A549 (cell line): ENCODE measurements around the gene BCKDHA. TPM values are rescaled to one million over a fixed set of nuclear protein-coding genes. Genes with fewer than 3 reads are reported as not detected.

ENCODE experiments used
- ATAC-seq, 2 experiments: fragments of 200-7000 bp in 1 of 2; fragments of >200 bp in 1 of 2; cut with Nextera tagmentation in 1 of 2; cut with Tn5 transposase in 1 of 2; 3 replicates each; pipeline versions ENCODE4 v1.8.0 to v1.9.1; 2018 to 2020; ENCODE audit warnings: mild to moderate bottlenecking in 1 of 2, moderate library complexity in 1 of 2
- CTCF ChIA-PET: fragments of 300-600 bp; sonication (Branson Sonifier 250); formaldehyde crosslinking; extraction: SDS; loops from one replicate; lab custom pipeline; 2021; ENCODE audit warnings: antibody characterized with exemption, inconsistent platforms; lab: Yijun Ruan, JAX
- POLR2A ChIA-PET: fragments of 350-600 bp; formaldehyde crosslinking; extraction: SDS; loops from one replicate; lab custom pipeline; 2021; ENCODE audit warnings: antibody characterized with exemption, inconsistent platforms; lab: Yijun Ruan, JAX
- DNase-seq, 2 experiments: peaks; one replicate each; pipeline versions ENCODE4 v3.0.0 to v3.0.0-alpha.2; 2011 to 2016; ENCODE audit warnings: low read depth in 1 of 2, low spot score in 1 of 2
- FAIRE-seq: peaks from 2 replicates; lab custom pipeline; 2011; peaks lifted over from hg19 to GRCh38; lab: Jason Lieb, UNC
- H3K27ac ChIP-seq, 2 experiments: fragments of >200 bp; sonication (Bioruptor Twin); formaldehyde crosslinking; 3 replicates each; pipeline ENCODE4 v1.5.1; 2016 to 2017
- H3K4me1 ChIP-seq: fragments of >200 bp; sonication (Bioruptor Twin); formaldehyde crosslinking; 3 replicates; pipeline ENCODE4 v1.6.1; 2016
- H3K4me2 ChIP-seq: fragments of >200 bp; sonication (Bioruptor Twin); formaldehyde crosslinking; 3 replicates; pipeline ENCODE4 v1.6.1; 2016
- H3K4me3 ChIP-seq: fragments of >200 bp; sonication (Bioruptor Twin); formaldehyde crosslinking; 3 replicates; pipeline ENCODE4 v1.5.1; 2016
- H3K9me3 ChIP-seq: fragments of >200 bp; sonication (Bioruptor Twin); formaldehyde crosslinking; 3 replicates; pipeline ENCODE4 v1.6.1; 2016
- CEBPB ChIP-seq, 2 experiments: fragments of >200 bp in 1 of 2; sonication (Bioruptor Twin) in 1 of 2; formaldehyde crosslinking in 1 of 2; IDR thresholded peaks; 2 replicates each; pipeline ENCODE4 v1.6.1; 2012 to 2016
- CHD2 ChIP-seq: fragments of 150-350 bp; IDR thresholded peaks from 2 replicates; pipeline ENCODE4 v1.6.1; 2014; ENCODE audit warnings: low read length; ENCODE audit not compliant: partially characterized antibody
- FOSB ChIP-seq: fragments of 250-450 bp; sonication (Bioruptor Pico); IDR thresholded peaks from 2 replicates; pipeline ENCODE4 v1.5.0; 2020; ENCODE audit warnings: mild to moderate bottlenecking, moderate library complexity
- GATA3 ChIP-seq: IDR thresholded peaks from 2 replicates; pipeline ENCODE4 v1.6.1; 2012; ENCODE audit warnings: borderline replicate concordance
- HEYL ChIP-seq: fragments of 250-450 bp; sonication (Bioruptor Pico); IDR thresholded peaks from 2 replicates; pipeline ENCODE4 v1.8.0; 2021; ENCODE audit warnings: mild to moderate bottlenecking, moderate library complexity
- HOXB13 ChIP-seq: fragments of 250-450 bp; sonication (Bioruptor Pico); IDR thresholded peaks from 2 replicates; pipeline ENCODE4 v1.5.0; 2020; ENCODE audit warnings: low read depth, mild to moderate bottlenecking, moderate library complexity
- HOXB5 ChIP-seq: fragments of 250-450 bp; sonication (Bioruptor Pico); IDR thresholded peaks from 2 replicates; pipeline ENCODE4 v1.5.0; 2020; ENCODE audit warnings: mild to moderate bottlenecking, moderate library complexity
- NPAS2 ChIP-seq: fragments of 250-450 bp; sonication (Bioruptor Pico); IDR thresholded peaks from 2 replicates; pipeline ENCODE4 v1.8.0; 2022; ENCODE audit warnings: mild to moderate bottlenecking, moderate library complexity, borderline replicate concordance
- POLR2A ChIP-seq: IDR thresholded peaks from 2 replicates; pipeline ENCODE4 v1.6.1; 2012; ENCODE audit warnings: mild to moderate bottlenecking, low read length
- POLR2AphosphoS2 ChIP-seq: conservative IDR thresholded peaks from 2 replicates; pipeline ENCODE4 v1.6.1; 2012; ENCODE audit warnings: low read length, improper control_type of control experiment, inconsistent platforms
- TP53 ChIP-seq: fragments of 250-450 bp; sonication (Bioruptor Pico); IDR thresholded peaks from 2 replicates; pipeline ENCODE4 v1.5.0; 2021; ENCODE audit warnings: mild to moderate bottlenecking, moderate library complexity
- ZFP36 ChIP-seq: fragments of 450-650 bp; IDR thresholded peaks from 2 replicates; pipeline ENCODE4 v1.6.1; 2014; ENCODE audit warnings: borderline replicate concordance; ENCODE audit not compliant: partially characterized antibody
- WGBS: methylation state at CpG from one replicate; pipeline ENCODE4 v1.1.6; 2017; ENCODE audit errors: missing lambda C conversion rate; 5-methylcytosine and 5-hydroxymethylcytosine counted together
- polyA plus RNA-seq, 4 experiments: library from polyadenylated mRNA; depleted of rRNA in 3 of 4; stranded (reverse); fragments of >200 nt; fragmentation: RNase III in 1 of 4; extraction: RNeasy Plus Mini Kit Qiagen cat#74134 plus additional on column Dnase treatment in 1 of 4; gene quantifications; 2 replicates in 3 of 4; 3 replicates in 1 of 4; pipeline ENCODE4 v1.2.3, GENCODE V29; 2011 to 2017
- TF ChIP-seq, protein P1 (sequence below): IDR thresholded peaks from 2 replicates; pipeline ENCODE4 v1.6.1; 2012

The BCKDHA gene
- polyA plus RNA-seq, 2 of the 4 experiments (the other 2 are of a cell fraction) = 42.9 to 44.4 TPM

DNA sequence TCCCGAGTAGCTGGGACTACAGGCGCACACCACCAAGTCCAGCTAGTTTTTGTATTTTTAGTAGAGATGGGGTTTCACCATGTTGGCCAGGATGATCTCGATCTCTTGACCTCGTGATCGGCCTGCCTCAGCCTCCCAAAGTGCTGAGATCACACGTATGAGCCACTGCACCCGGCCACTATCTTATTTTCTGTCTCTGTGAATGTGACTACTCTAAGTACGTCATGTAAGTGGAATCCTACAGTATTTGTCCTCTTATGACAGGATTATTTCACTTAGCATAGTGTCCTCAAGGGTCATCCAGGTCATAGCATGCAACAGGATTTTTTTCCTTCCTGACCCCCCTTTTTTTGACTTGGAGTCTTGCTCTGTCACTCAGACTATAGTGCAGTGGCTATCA lies 26.1 kb upstream of the BCKDHA start:
- FAIRE-seq (no peak), DNase-seq (no peak), ATAC-seq (no peak)
- 95% methylated on average over 8 of the region's 8 CpGs for WGBS
- Histone ChIP-seq H3K4me3 (no peak overlapping the region), H3K9me3 (no peaks in the 10 kb centered on the region), H3K4me2 (no peak overlapping the region), H3K27ac (no peak overlapping the region)
- CTCF ChIA-PET = interaction anchor here (1.1 to 13.8 kb wide), 3 partner anchors 7 to 192 kb away, joined by 3 to 197 read pairs (median 8); partner anchors contain the start of genes B9D2 and TGFB1
- no peak for TF ChIP-seq HOXB13 (CRISPR knock-in tag)
- TF ChIP-seq HEYL (CRISPR knock-in tag) = no peak
- TF ChIP-seq CHD2 = no peak
- TF ChIP-seq GATA3 = no peak
- TF ChIP-seq, all 56 proteins: peak for 0
- POLR2A ChIA-PET = interaction anchor here (1.1 to 2.0 kb wide), 3 partner anchors 8 to 34 kb away, joined by 3 to 10 read pairs (median 8); partner anchors contain the start of gene B9D2
- H3K4me1 ChIP-seq = peaks cover 44% of the 10 kb centered on the region

DNA sequence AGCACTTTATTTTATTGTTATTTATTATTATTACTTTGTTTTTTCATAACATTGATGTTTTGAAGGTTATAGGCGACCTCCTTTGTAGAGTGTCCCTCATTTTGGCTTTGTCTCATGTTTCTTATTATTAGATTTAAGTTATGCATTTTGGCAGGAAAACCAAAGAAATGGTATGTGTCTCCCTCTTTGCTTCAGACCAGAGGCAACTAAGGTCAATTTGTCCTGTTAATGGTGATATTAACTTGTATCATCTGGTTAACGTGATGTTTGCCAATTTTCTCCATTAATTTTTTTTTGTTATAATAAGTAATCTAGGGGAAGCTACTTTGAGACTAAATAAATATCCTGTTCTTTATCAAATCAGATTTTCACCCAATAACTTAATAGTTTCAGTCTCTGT lies 25.1 kb upstream of the BCKDHA start:
- Histone ChIP-seq H3K4me1 (peaks cover 35% of the 10 kb centered on the region), H3K4me2 (no peak overlapping the region), H3K4me3 (no peak overlapping the region), H3K9me3 (no peaks in the 10 kb centered on the region), H3K27ac (no peak overlapping the region)
- no peak for DNase-seq
- CTCF ChIA-PET = interaction anchor here (0.7 to 13.8 kb wide), 4 partner anchors 8 to 51 kb away, joined by 4 to 197 read pairs (median 6); partner anchors contain the start of genes B9D2 and TGFB1
- POLR2A ChIA-PET = interaction anchor here (1.4 to 2.0 kb wide), 2 partner anchors 9 to 66 kb away, joined by 4 to 10 read pairs; partner anchors contain the start of gene B9D2
- peak; percentile 72 for FAIRE-seq
- ATAC-seq = no peak
- 73% methylated on average over 2 of the region's 2 CpGs for WGBS
- no peak for TF ChIP-seq TP53 (CRISPR knock-in tag)
- TF ChIP-seq, protein P1, sequence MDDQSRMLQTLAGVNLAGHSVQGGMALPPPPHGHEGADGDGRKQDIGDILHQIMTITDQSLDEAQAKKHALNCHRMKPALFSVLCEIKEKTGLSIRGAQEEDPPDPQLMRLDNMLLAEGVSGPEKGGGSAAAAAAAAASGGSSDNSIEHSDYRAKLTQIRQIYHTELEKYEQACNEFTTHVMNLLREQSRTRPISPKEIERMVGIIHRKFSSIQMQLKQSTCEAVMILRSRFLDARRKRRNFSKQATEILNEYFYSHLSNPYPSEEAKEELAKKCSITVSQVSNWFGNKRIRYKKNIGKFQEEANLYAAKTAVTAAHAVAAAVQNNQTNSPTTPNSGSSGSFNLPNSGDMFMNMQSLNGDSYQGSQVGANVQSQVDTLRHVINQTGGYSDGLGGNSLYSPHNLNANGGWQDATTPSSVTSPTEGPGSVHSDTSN = no peak
- TF ChIP-seq FOSB = no peak

DNA sequence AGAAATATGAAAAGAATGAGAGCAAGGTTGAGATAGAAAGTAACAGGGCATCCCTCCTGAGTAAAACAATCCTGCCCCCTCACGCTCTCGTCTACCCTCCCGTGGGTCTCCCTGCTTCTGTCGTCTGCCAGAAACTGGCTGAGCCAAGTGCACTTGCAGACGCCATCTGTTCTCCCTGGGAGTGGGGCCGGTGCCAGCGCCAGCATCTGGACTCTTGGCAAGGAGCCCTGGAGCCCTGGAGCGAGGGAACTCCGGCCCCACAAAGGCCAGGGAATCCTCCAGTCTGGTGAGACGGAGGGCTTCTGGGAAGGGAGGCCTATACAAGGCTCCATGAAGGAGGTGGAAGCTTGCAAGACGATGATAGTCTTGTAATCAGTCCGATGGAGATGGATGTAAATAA lies 23.6 kb upstream of the BCKDHA start:
- H3K9me3 ChIP-seq = no peaks in the 10 kb centered on the region
- DNase-seq (no peak), ATAC-seq (peak in 1 of 2 experiments; percentile 10; a peak in 1 of 6 replicates), FAIRE-seq (no peak)
- H3K27ac ChIP-seq = peak overlapping the region in 1 of 2 experiments; percentile 30; a peak in 2 of 6 replicates
- 58% methylated on average over 12 of the region's 12 CpGs for WGBS
- TF ChIP-seq ZFP36 (no peak), HOXB5 (CRISPR knock-in tag) (no peak)
- TF ChIP-seq, all 56 proteins: peak for 0
- Histone ChIP-seq H3K4me1 (peaks cover 20% of the 10 kb centered on the region), H3K4me2 (no peak overlapping the region), H3K4me3 (no peak overlapping the region)
- POLR2A ChIA-PET = no interaction called here
- CTCF ChIA-PET = interaction anchor here (2.5 to 13.8 kb wide), 2 partner anchors 10 to 19 kb away, joined by 8 to 197 read pairs; partner anchors contain the start of genes B9D2 and TGFB1

DNA sequence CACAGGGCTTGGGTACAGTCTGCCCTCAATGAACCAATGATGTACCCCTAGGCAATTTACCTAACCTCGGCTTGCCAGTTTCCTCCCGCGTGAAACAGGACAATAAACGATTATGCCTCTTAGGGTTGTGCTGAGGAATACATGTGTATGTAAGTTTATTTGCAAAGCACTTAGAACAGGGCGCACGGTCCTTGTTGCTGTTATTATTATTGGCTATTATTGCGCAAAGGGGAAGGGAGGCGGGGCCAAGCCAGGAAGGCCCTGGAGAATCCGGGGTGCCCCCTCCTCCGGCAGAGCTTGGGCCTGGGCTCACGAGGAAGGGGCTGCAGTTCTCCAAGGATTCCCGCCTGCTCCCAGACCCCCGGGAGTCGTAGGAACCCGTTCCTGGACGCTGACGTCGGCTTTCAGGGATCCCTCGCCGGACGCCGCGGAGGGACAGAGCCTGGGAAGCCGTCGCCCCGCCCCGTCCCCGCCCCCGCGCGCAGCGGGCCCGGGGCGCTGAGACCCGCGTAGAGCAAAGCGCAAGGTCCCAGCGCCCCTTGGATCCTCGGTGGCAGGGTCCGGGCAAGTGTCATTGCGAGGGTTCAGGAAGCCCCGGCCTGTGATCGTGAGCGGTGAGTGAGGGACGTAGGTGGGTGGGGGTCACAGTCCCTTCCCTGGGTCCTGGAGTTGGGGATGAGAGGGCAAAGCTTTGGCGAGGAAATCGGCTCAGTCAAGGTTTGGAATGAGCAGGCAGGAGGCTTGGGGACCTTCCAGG lies 21.2 kb upstream of the BCKDHA start, which contains the start of gene TMEM91:
TSS of gene TMEM91 (plus strand) at position 293 of the 757 bp plus-strand sequence. CDS start 1,777 bp downstream, outside the sequence.
- POLR2A ChIA-PET = interaction anchor here (0.5 to 2.0 kb wide), 3 partner anchors 12 to 190 kb away, joined by 3 to 7 read pairs (median 3); partner anchors contain the start of gene B9D2
- no peak for FAIRE-seq
- H3K4me1 ChIP-seq = peaks cover 18% of the 10 kb centered on the region
- no peak for DNase-seq
- no peaks in the 10 kb centered on the region for H3K9me3 ChIP-seq
- H3K27ac ChIP-seq = peak within 1 kb of the TSS; percentile 45 to 74; a peak in 5 of 6 replicates
- peak; percentile 54 to 60 for ATAC-seq
- CTCF ChIA-PET = interaction anchor here (0.6 to 7.6 kb wide), 12 partner anchors 8 to 708 kb away, joined by 3 to 37 read pairs (median 3); partner anchors contain the start of gene B9D2
- peak within 1 kb of the TSS; percentile 44 for H3K4me3 ChIP-seq
- peak; percentile 92 to 97 for TF ChIP-seq CEBPB (IDR thresholded peaks at IDR 0.05)
- TF ChIP-seq POLR2A = peak; percentile 26; the same call in 1 of the 2 replicates
- no peak for TF ChIP-seq NPAS2 (CRISPR knock-in tag)
- 0 out of 2 replicates have a peak, but pooled peaks have one; percentile 68 for TF ChIP-seq POLR2AphosphoS2
- WGBS = 40% methylated on average over 47 of the region's 47 CpGs
- peak within 1 kb of the TSS; percentile 79 for H3K4me2 ChIP-seq
